GM23338 (cell line): ENCODE data around the gene CYRIA. TPM values are rescaled to one million over a fixed set of nuclear protein-coding genes. Genes with fewer than 3 reads are reported as not detected.

ENCODE experiments used
- ATAC-seq: fragments of 200-7000 bp; cut with Tn5 transposase; 3 replicates; pipeline ENCODE4 v1.9.1; 2020
- DNase-seq: peaks from one replicate; pipeline ENCODE4 v3.0.0-alpha.2; 2015; ENCODE audit warnings: low spot score
- H2AFZ ChIP-seq: fragments of 200-600 bp; sonication (generic); 2 replicates; pipeline ENCODE4 v1.8.0; 2016; ENCODE audit warnings: antibody characterized with exemption, mild to moderate bottlenecking, moderate library complexity
- H3F3A ChIP-seq: fragments of 200-600 bp; sonication (generic); replicated peaks from 2 replicates; pipeline ENCODE4 v1.8.0; 2017; ENCODE audit warnings: antibody characterized with exemption, mixed run types, low read depth
- H3K27ac ChIP-seq: fragments of 200-600 bp; sonication (generic); 2 replicates; pipeline ENCODE4 v1.6.1; 2016; ENCODE audit warnings: low read depth
- H3K27me3 ChIP-seq: fragments of 200-600 bp; sonication (generic); 2 replicates; pipeline ENCODE4 v1.8.0; 2016; ENCODE audit warnings: mild to moderate bottlenecking, mixed run types, moderate library complexity; ENCODE audit not compliant: insufficient read depth
- H3K36me3 ChIP-seq: fragments of 200-600 bp; sonication (generic); 2 replicates; pipeline ENCODE4 v1.8.0; 2016; ENCODE audit warnings: mild to moderate bottlenecking; ENCODE audit not compliant: insufficient read depth
- H3K4me1 ChIP-seq: fragments of 200-600 bp; sonication (generic); 2 replicates; pipeline ENCODE4 v1.8.0; 2016; ENCODE audit warnings: mild to moderate bottlenecking, moderate library complexity; ENCODE audit not compliant: insufficient read depth
- H3K4me2 ChIP-seq: fragments of 200-600 bp; sonication (generic); 2 replicates; pipeline ENCODE4 v1.7.1; 2017; ENCODE audit warnings: mixed run types
- H3K4me3 ChIP-seq: fragments of 200-600 bp; sonication (generic); 2 replicates; pipeline ENCODE4 v1.6.1; 2016; ENCODE audit warnings: mixed run types
- H3K79me2 ChIP-seq: fragments of 200-600 bp; sonication (generic); replicated peaks from 2 replicates; pipeline ENCODE4 v1.8.0; 2017; ENCODE audit warnings: mild to moderate bottlenecking; ENCODE audit not compliant: insufficient read depth
- H3K9me2 ChIP-seq: fragments of 200-600 bp; sonication (generic); 2 replicates; pipeline ENCODE4 v1.8.0; 2017; ENCODE audit not compliant: insufficient read depth
- H4K20me1 ChIP-seq: fragments of 200-600 bp; sonication (generic); replicated peaks from 2 replicates; pipeline ENCODE4 v1.8.0; 2017; ENCODE audit warnings: mild to moderate bottlenecking; ENCODE audit not compliant: insufficient read depth
- H3K27ac Mint-ChIP-seq: 2 replicates; pipeline ENCODE4 v1.8.0; 2020; ENCODE audit warnings: inconsistent platforms, mild to moderate bottlenecking, moderate library complexity, mixed read lengths
- H3K27me3 Mint-ChIP-seq: 3 replicates; pipeline ENCODE4 v1.8.0; 2022; ENCODE audit warnings: low read depth, mild to moderate bottlenecking, moderate library complexity, mixed read lengths, inconsistent platforms; ENCODE audit not compliant: insufficient read depth, poor library complexity
- H3K36me3 Mint-ChIP-seq: 3 replicates; pipeline ENCODE4 v1.8.0; 2021; ENCODE audit warnings: low read depth, mild to moderate bottlenecking, inconsistent platforms, moderate library complexity, mixed read lengths
- H3K4me1 Mint-ChIP-seq: 3 replicates; pipeline ENCODE4 v1.8.0; 2020; ENCODE audit warnings: mild to moderate bottlenecking, inconsistent platforms, mixed read lengths
- H3K4me3 Mint-ChIP-seq: 3 replicates; pipeline ENCODE4 v1.8.0; 2021; ENCODE audit warnings: moderate library complexity, mild to moderate bottlenecking, inconsistent platforms, mixed read lengths
- H3K9me3 Mint-ChIP-seq: 3 replicates; pipeline ENCODE4 v1.8.0; 2020; ENCODE audit warnings: moderate library complexity, mild to moderate bottlenecking, inconsistent platforms, mixed read lengths
- CREB1 ChIP-seq: fragments of 250-450 bp; sonication (Bioruptor Pico); IDR thresholded peaks from 2 replicates; pipeline ENCODE4 v1.5.0; 2020; ENCODE audit warnings: low read depth, mild to moderate bottlenecking, moderate library complexity
- CTCF ChIP-seq, 2 experiments: fragments of 200-600 bp in 1 of 2; sonication (generic) in 1 of 2; conservative IDR thresholded peaks; 2 replicates each; pipeline versions ENCODE4 v1.5.1 to v1.6.1; 2016 to 2017; ENCODE audit warnings: antibody characterized with exemption in 2 of 2, low read depth in 2 of 2, mild to moderate bottlenecking in 2 of 2, moderate library complexity in 1 of 2
- ETS1 ChIP-seq: IDR thresholded peaks from 2 replicates; pipeline ENCODE4 v1.6.1; 2016; ENCODE audit warnings: antibody characterized with exemption
- EZH2phosphoT487 ChIP-seq: fragments of 200-600 bp; sonication (generic); IDR thresholded peaks from one replicate; pipeline ENCODE4 v1.8.1; 2018; ENCODE audit warnings: antibody characterized with exemption; ENCODE audit not compliant: unreplicated experiment
- JUNB ChIP-seq: IDR thresholded peaks from one replicate; pipeline ENCODE4 v1.6.1; 2016; ENCODE audit warnings: antibody characterized with exemption; ENCODE audit not compliant: unreplicated experiment
- NANOG ChIP-seq: IDR thresholded peaks from 2 replicates; pipeline ENCODE4 v1.6.1; 2016; ENCODE audit warnings: antibody characterized with exemption, borderline replicate concordance
- POLR2AphosphoS5 ChIP-seq: IDR thresholded peaks from 2 replicates; pipeline ENCODE4 v1.6.1; 2016; ENCODE audit warnings: antibody characterized with exemption, low read depth
- REST ChIP-seq: IDR thresholded peaks from one replicate; pipeline ENCODE4 v1.6.1; 2018; ENCODE audit warnings: antibody characterized with exemption; ENCODE audit not compliant: unreplicated experiment
- ZNF331 ChIP-seq: fragments of 250-450 bp; sonication (Bioruptor Pico); IDR thresholded peaks from 2 replicates; pipeline ENCODE4 v1.5.0; 2020; ENCODE audit warnings: low read depth, mild to moderate bottlenecking, moderate library complexity
- ZNF462 ChIP-seq: fragments of 250-450 bp; sonication (Bioruptor Pico); IDR thresholded peaks from 2 replicates; pipeline ENCODE4 v1.5.0; 2020; ENCODE audit warnings: mild to moderate bottlenecking, moderate library complexity
- polyA plus RNA-seq: library from polyadenylated mRNA; unstranded; fragments of >200 nt; fragmentation: Nextera tagmentation; extraction: Ambion mirVana; gene quantifications from 2 replicates; pipeline ENCODE4 v1.2.1, GENCODE V29; 2016
- total RNA-seq: library from RNA; depleted of rRNA; stranded (reverse); fragments of >200 nt; shearing (Covaris generic); gene quantifications from 2 replicates; pipeline ENCODE4 v1.2.3, GENCODE V29; 2014

The CYRIA gene
- total and polyA plus RNA-seq, 2 experiments from 2014 or later = 3.0 to 5.3 TPM

- Mint-ChIP-seq H3K27ac (peak overlapping the region; percentile 78; the same call in 1 of the 2 replicates), H3K36me3 (no peaks in the 10 kb centered on the region), H3K27me3 (peaks cover 5% of the 10 kb centered on the region), H3K4me3 (no peak overlapping the region), H3K4me1 (peaks cover 23% of the 10 kb centered on the region), H3K9me3 (no peaks in the 10 kb centered on the region)
- Histone ChIP-seq H3F3A (no peaks in the 10 kb centered on the region), H3K27me3 (no peaks in the 10 kb centered on the region), H4K20me1 (no peaks in the 10 kb centered on the region), H3K27ac (no peak overlapping the region), H2AFZ (no peak overlapping the region), H3K4me1 (peaks cover 7% of the 10 kb centered on the region), H3K4me3 (no peak overlapping the region), H3K4me2 (no peak overlapping the region), H3K79me2 (no peaks in the 10 kb centered on the region), H3K36me3 (no peaks in the 10 kb centered on the region), H3K9me2 (no peaks in the 10 kb centered on the region)
- ATAC-seq (no peak), DNase-seq (no peak)
- TF ChIP-seq POLR2AphosphoS5 (no peak), CREB1 (no peak), CTCF (conservative IDR thresholded peaks at IDR 0.05; ENCODE audit: low read depth in 2 of 2) (no peak), ZNF462 (CRISPR knock-in tag) (no peak), REST (no peak), ZNF331 (CRISPR knock-in tag) (no peak), NANOG (no peak), ETS1 (no peak), JUNB (no peak), EZH2phosphoT487 (no peak)
These were observed 15.1 kb downstream of the CYRIA start for GRCh38 chr2:16650287-16651249.
